A549 (cell line): ENCODE data around the gene NEDD4L.

Source experiments
- CHD2 ChIP-seq: fragments of 150-350 bp; IDR thresholded peaks from 2 replicates; pipeline ENCODE4 v1.6.1; 2014; ENCODE audit warnings: low read length; ENCODE audit not compliant: partially characterized antibody
- CHD4 ChIP-seq: fragments of 200-600 bp; sonication (generic); IDR thresholded peaks from 2 replicates; pipeline ENCODE4 v1.6.1; 2016; ENCODE audit warnings: antibody characterized with exemption, mild to moderate bottlenecking, borderline replicate concordance
- CTCF ChIP-seq: fragments of >200 bp; sonication (Bioruptor Twin); formaldehyde crosslinking; IDR thresholded peaks from 3 replicates; pipeline ENCODE4 v1.5.1; 2016
- EP300 ChIP-seq, 2 experiments: fragments of >200 bp; sonication (Bioruptor Twin); formaldehyde crosslinking; IDR thresholded peaks; 2 replicates in 1 of 2; 3 replicates in 1 of 2; pipeline ENCODE4 v1.6.1; 2016 to 2017
- MAX ChIP-seq: IDR thresholded peaks from 2 replicates; pipeline ENCODE4 v1.6.1; 2012
- POLR2A ChIP-seq: IDR thresholded peaks from 2 replicates; pipeline ENCODE4 v1.6.1; 2012; ENCODE audit warnings: mild to moderate bottlenecking, low read length
- RAD21 ChIP-seq, 2 experiments: fragments of >200 bp in 1 of 2; sonication (Bioruptor Twin) in 1 of 2; formaldehyde crosslinking in 1 of 2; IDR thresholded peaks in 1 of 2; conservative IDR thresholded peaks in 1 of 2; 2 replicates in 1 of 2; 3 replicates in 1 of 2; pipeline ENCODE4 v1.6.1; 2012 to 2018; ENCODE audit warnings: inconsistent platforms in 1 of 2
- RNF2 ChIP-seq: fragments of 200-600 bp; sonication (generic); IDR thresholded peaks from 2 replicates; pipeline ENCODE4 v1.6.1; 2016; ENCODE audit warnings: low read depth, mild to moderate bottlenecking, antibody characterized with exemption, moderate library complexity, borderline replicate concordance
- SREBF2 ChIP-seq: fragments of 450-650 bp; IDR thresholded peaks from 2 replicates; pipeline ENCODE4 v1.6.1; 2014; ENCODE audit warnings: mild to moderate bottlenecking, moderate library complexity

- TF ChIP-seq CTCF (no peak), POLR2A (no peak), RNF2 (no peak), CHD4 (no peak), MAX (no peak), SREBF2 (no peak), EP300 (IDR thresholded peaks at IDR 0.05) (no peak), RAD21 (conservative IDR thresholded peaks at IDR 0.05 in 1 of 2, IDR thresholded peaks at IDR 0.05 in 1 of 2) (no peak), CHD2 (no peak)
Observed at GRCh38 chr18:58201733-58202730, 158.0 kb downstream of the NEDD4L start.
